DOHH2 (cell line): Measurements from ENCODE around the gene GPR3.

ENCODE experiments used
- H3F3A ChIP-seq: fragments of 200-600 bp; sonication (generic), shearing (Covaris generic); 2 replicates; pipeline ENCODE4 v1.6.0; 2016; ENCODE audit warnings: antibody characterized with exemption, mild to moderate bottlenecking; ENCODE audit not compliant: control insufficient read depth, insufficient read depth
- H3K27ac ChIP-seq: fragments of 200-600 bp; sonication (generic); 2 replicates; pipeline ENCODE4 v1.5.1; 2014; ENCODE audit warnings: low read depth, mild to moderate bottlenecking, low read length, moderate library complexity
- H3K27me3 ChIP-seq: fragments of 200-600 bp; sonication (generic); 2 replicates; pipeline ENCODE4 v1.6.1; 2014; ENCODE audit warnings: mild to moderate bottlenecking, low read length, mixed read lengths; ENCODE audit not compliant: control insufficient read depth
- H3K36me3 ChIP-seq: fragments of 200-600 bp; sonication (generic); 2 replicates; pipeline ENCODE4 v1.6.1; 2014; ENCODE audit warnings: mild to moderate bottlenecking, low read length, moderate library complexity, mixed read lengths; ENCODE audit not compliant: control insufficient read depth
- H3K4me1 ChIP-seq: fragments of 200-600 bp; sonication (generic); 2 replicates; pipeline ENCODE4 v1.6.1; 2014; ENCODE audit warnings: mild to moderate bottlenecking, low read length, mixed read lengths; ENCODE audit not compliant: control insufficient read depth
- H3K4me2 ChIP-seq: fragments of 200-600 bp; sonication (generic); 2 replicates; pipeline ENCODE4 v1.6.0; 2014; ENCODE audit warnings: mild to moderate bottlenecking, low read length, moderate library complexity
- H3K4me3 ChIP-seq: fragments of 200-600 bp; sonication (generic); 2 replicates; pipeline ENCODE4 v1.5.1; 2014; ENCODE audit warnings: mild to moderate bottlenecking, low read length, mixed read lengths
- H3K79me2 ChIP-seq: fragments of 200-600 bp; sonication (generic); 2 replicates; pipeline ENCODE4 v1.6.1; 2014; ENCODE audit warnings: mild to moderate bottlenecking, low read length, mixed read lengths; ENCODE audit not compliant: control insufficient read depth
- H3K9me2 ChIP-seq: fragments of 200-600 bp; sonication (generic); replicated peaks from 2 replicates; pipeline ENCODE4 v1.6.1; 2014; ENCODE audit warnings: mild to moderate bottlenecking, low read length, mixed read lengths; ENCODE audit not compliant: control insufficient read depth
- H3K9me3 ChIP-seq: fragments of 200-600 bp; sonication (generic); 2 replicates; pipeline ENCODE4 v1.6.1; 2014; ENCODE audit warnings: antibody characterized with exemption, low read length, mixed read lengths; ENCODE audit not compliant: control insufficient read depth, insufficient read depth
- H4K20me1 ChIP-seq: fragments of 200-600 bp; sonication (generic); 2 replicates; pipeline ENCODE4 v1.6.0; 2014; ENCODE audit warnings: low read depth, mild to moderate bottlenecking, antibody characterized with exemption, low read length, moderate library complexity; ENCODE audit not compliant: control insufficient read depth, insufficient read depth
- EZH2phosphoT487 ChIP-seq: fragments of 200-600 bp; sonication (generic); IDR thresholded peaks from 2 replicates; pipeline ENCODE4 v1.6.1; 2017; ENCODE audit warnings: borderline replicate concordance, mild to moderate bottlenecking, antibody characterized with exemption, low read length, moderate library complexity, mixed read lengths
- TF ChIP-seq, protein P1 (sequence below): fragments of 200-600 bp; sonication (generic); IDR thresholded peaks from one replicate; pipeline ENCODE4 v1.5.1; 2014; ENCODE audit warnings: antibody characterized with exemption, mild to moderate bottlenecking, low read depth, low read length; ENCODE audit not compliant: poor library complexity, severe bottlenecking

GPR3 gene

DNA sequence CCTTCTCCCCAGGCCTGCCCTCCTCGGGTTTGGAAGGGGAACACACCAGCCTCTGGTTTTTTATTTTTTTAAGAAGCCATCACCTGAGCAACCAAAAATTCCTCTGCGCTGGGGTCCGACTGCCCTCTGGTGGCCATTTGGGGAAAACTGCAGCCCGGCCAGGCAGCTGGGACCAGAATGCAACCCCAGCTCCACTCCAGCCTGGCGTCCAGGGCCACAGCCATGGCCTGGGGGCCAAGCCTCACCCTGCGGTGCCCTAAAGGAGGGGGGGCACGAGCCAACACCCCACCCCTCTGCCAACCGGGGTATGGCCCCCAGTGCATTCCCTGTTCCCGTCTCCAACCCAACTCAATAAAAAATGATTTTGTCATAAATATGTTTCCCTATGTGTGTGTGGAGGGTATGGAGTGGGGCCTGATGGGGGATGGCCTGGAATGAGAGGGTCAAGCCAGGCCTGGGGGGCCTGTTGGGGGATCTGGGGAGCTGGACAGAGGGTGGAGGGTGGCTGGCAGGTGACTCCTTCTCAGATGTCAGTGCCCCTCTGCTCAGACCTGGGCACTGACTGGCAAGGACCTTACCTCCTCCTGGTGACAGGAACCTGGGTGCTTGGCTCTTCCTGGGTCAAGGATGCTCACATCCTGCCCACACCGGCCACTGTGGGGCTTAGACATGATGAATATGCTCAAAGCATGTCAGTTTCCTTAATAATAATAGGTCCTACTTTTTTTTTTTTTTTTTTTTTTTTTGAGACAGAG lies 3.2 kb downstream of the GPR3 start:
- Histone ChIP-seq H3K4me2 (no peak overlapping the region), H3K4me1 (peaks cover 16% of the 10 kb centered on the region), H3K9me3 (no peaks in the 10 kb centered on the region), H3K9me2 (no peaks in the 10 kb centered on the region), H3K4me3 (no peak overlapping the region), H3K27me3 (no peaks in the 10 kb centered on the region), H3K27ac (no peak overlapping the region), H3F3A (no peaks in the 10 kb centered on the region), H4K20me1 (no peaks in the 10 kb centered on the region), H3K36me3 (no peaks in the 10 kb centered on the region), H3K79me2 (no peaks in the 10 kb centered on the region)
- TF ChIP-seq, protein P1, sequence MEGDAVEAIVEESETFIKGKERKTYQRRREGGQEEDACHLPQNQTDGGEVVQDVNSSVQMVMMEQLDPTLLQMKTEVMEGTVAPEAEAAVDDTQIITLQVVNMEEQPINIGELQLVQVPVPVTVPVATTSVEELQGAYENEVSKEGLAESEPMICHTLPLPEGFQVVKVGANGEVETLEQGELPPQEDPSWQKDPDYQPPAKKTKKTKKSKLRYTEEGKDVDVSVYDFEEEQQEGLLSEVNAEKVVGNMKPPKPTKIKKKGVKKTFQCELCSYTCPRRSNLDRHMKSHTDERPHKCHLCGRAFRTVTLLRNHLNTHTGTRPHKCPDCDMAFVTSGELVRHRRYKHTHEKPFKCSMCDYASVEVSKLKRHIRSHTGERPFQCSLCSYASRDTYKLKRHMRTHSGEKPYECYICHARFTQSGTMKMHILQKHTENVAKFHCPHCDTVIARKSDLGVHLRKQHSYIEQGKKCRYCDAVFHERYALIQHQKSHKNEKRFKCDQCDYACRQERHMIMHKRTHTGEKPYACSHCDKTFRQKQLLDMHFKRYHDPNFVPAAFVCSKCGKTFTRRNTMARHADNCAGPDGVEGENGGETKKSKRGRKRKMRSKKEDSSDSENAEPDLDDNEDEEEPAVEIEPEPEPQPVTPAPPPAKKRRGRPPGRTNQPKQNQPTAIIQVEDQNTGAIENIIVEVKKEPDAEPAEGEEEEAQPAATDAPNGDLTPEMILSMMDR, result peak; percentile 92
- TF ChIP-seq EZH2phosphoT487, result no peak

DNA sequence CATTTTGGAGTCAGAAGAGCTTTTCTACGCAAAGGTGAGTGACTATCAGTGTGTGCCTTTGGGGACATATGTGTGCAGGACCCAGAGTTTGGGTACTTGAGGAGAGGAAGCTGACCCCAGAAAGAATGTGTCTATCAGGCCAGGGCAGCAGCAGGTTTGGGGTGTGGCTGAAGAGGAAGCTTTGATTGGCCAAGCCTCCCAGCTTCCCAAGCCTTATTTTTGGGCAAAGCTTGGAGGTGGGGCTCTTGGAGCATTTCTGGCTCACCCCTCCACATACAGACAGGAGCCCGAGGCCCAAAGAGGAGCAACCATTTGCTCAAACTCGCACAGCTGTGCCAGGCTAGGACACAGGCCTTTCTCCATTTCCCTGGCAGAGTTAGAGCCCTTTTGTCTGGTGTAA lies 4.7 kb downstream of the GPR3 start:
- no peaks in the 10 kb centered on the region for H3K27me3 ChIP-seq
- no peaks in the 10 kb centered on the region for H3K79me2 ChIP-seq
- no peak overlapping the region for H3K27ac ChIP-seq
- TF ChIP-seq, protein P1, result no peak
- TF ChIP-seq EZH2phosphoT487, result no peak
- no peaks in the 10 kb centered on the region for H4K20me1 ChIP-seq
- H3K9me3 ChIP-seq, result no peaks in the 10 kb centered on the region
- H3K36me3 ChIP-seq, result no peaks in the 10 kb centered on the region
- H3K4me2 ChIP-seq, result no peak overlapping the region
- H3K4me1 ChIP-seq, result peaks cover 7% of the 10 kb centered on the region
- H3F3A ChIP-seq, result no peaks in the 10 kb centered on the region
- no peak overlapping the region for H3K4me3 ChIP-seq
- H3K9me2 ChIP-seq, result no peaks in the 10 kb centered on the region

DNA sequence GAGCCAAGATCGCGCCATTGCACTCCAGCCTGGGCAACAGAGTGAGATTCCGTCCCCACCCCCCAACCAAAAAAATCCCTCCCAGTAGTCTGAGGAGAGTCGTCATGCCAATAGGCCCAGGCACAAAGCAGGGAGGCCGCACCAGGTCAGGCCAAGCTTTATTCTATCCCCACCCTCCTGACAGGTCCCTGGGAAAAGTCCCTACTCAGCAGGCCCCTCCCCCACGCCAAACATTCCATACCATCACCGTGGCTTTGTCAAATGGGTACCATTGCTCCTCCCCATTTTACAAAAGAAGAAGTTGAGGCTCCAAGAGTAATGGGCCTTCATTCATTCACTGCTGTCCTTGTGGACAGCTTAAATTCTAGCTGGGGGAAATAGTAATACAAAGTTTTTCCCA lies 5.3 kb downstream of the GPR3 start:
- no peaks in the 10 kb centered on the region for H3K79me2 ChIP-seq
- H3K27me3 ChIP-seq, result no peaks in the 10 kb centered on the region
- TF ChIP-seq, protein P1, result no peak
- TF ChIP-seq EZH2phosphoT487, result no peak
- H3K9me3 ChIP-seq, result no peaks in the 10 kb centered on the region
- H3K4me1 ChIP-seq, result peaks cover 7% of the 10 kb centered on the region
- H3K36me3 ChIP-seq, result no peaks in the 10 kb centered on the region
- H3K27ac ChIP-seq, result no peak overlapping the region
- 0 out of 2 replicates have a peak, but pooled peaks cover 3% of the 10 kb centered on the region for H3F3A ChIP-seq
- no peaks in the 10 kb centered on the region for H3K9me2 ChIP-seq
- H3K4me3 ChIP-seq, result no peak overlapping the region
- H4K20me1 ChIP-seq, result no peaks in the 10 kb centered on the region
- no peak overlapping the region for H3K4me2 ChIP-seq
